ENCODE results near the gene MLLT11. TPM values are rescaled to one million over a fixed set of nuclear protein-coding genes. Genes with fewer than 3 reads are reported as not detected.

MLLT11 gene
- total RNA-seq, 6 donors from 2014 or later, result 0.30 to 1.3 (median 1.1) TPM

GRCh38 chr1:151108331-151108730 lies 48.1 kb downstream of the MLLT11 start:
- ATAC-seq (ENCODE audit: low FRiP score in 2 of 2) (no peak), DNase-seq (no peak)
- Histone ChIP-seq H3K4me1 (no peaks in the 10 kb centered on the region), H3K4me3 (no peak overlapping the region), H3K27ac (no peak overlapping the region), H3K9me3 (no peaks in the 10 kb centered on the region), H3K36me3 (peaks cover 0 to 20% (median 5%) of the 10 kb centered on the region in 4 donors), H3K27me3 (no peaks in the 10 kb centered on the region)
- 93 to 100% methylated on average over 5 of the region's 5 CpGs for WGBS, 2 donors
- TF ChIP-seq POLR2A (IDR thresholded peaks at IDR 0.05) (no peak), POLR2AphosphoS5 (IDR thresholded peaks at IDR 0.05) (no peak), CTCF (IDR thresholded peaks at IDR 0.05) (no peak), EP300 (IDR thresholded peaks at IDR 0.05) (no peak)

GRCh38 chr1:151113877-151114276 lies 53.7 kb downstream of the MLLT11 start:
- no peak overlapping the region for H3K27ac ChIP-seq
- TF ChIP-seq POLR2A (IDR thresholded peaks at IDR 0.05) (no peak), EP300 (IDR thresholded peaks at IDR 0.05) (no peak), POLR2AphosphoS5 (IDR thresholded peaks at IDR 0.05) (no peak), CTCF (IDR thresholded peaks at IDR 0.05) (no peak)
- no peaks in the 10 kb centered on the region for H3K4me1 ChIP-seq
- DNase-seq (no peak), ATAC-seq (ENCODE audit: low FRiP score in 2 of 2) (no peak)
- H3K4me3 ChIP-seq, result no peak overlapping the region
- no peaks in the 10 kb centered on the region for H3K9me3 ChIP-seq
- H3K27me3 ChIP-seq, result no peaks in the 10 kb centered on the region
- WGBS, 2 donors, result 93 to 98% methylated on average over 5 of the region's 5 CpGs
- peaks cover 0 to 20% (median 4%) of the 10 kb centered on the region in 4 donors for H3K36me3 ChIP-seq

Small RNAs within 50 kb of the gene (small RNA-seq; reads per million reads assigned to genes)
- gene RNU6-884P, result 0 reads per million in 4 donors

Other genes with a start within 250 kb of the MLLT11 start
- 10 to 100 TPM; 44.0 to 76.5 (median 53.9) TPM for gene ARNT, start 183.8 kb upstream of the MLLT11 start, total RNA-seq
- gene CTXND2, start 173.3 kb upstream of the MLLT11 start, total RNA-seq, result not detected
- gene SETDB1, start 134.0 kb upstream of the MLLT11 start, total RNA-seq, result 10 to 100 TPM; 26.8 to 88.0 (median 40.3) TPM
- gene CERS2, start 85.6 kb upstream of the MLLT11 start, total RNA-seq, result 100 to 1,000 TPM in 5 of 6 donors, 10 to 100 TPM in 1; 93.2 to 322 (median 204) TPM
- gene ANXA9, start 78.1 kb upstream of the MLLT11 start, total RNA-seq, result 1 to 10 TPM in 4 of 6 donors, under 1 TPM in 1, not detected in 1; 0.67 to 5.2 (median 1.2) TPM
- gene MINDY1, start 53.5 kb upstream of the MLLT11 start, total RNA-seq, result 10 to 100 TPM; 14.5 to 34.3 (median 26.9) TPM
- 10 to 100 TPM; 16.3 to 28.3 (median 21.2) TPM for gene PRUNE1, start 51.9 kb upstream of the MLLT11 start, total RNA-seq
- gene BNIPL, start 23.8 kb upstream of the MLLT11 start, total RNA-seq, result 100 to 1,000 TPM in 1 of 6 donors, 10 to 100 TPM in 2, 1 to 10 TPM in 3; 2.3 to 213 (median 11.7) TPM
- 1 to 10 TPM; 2.6 to 9.4 (median 3.8) TPM for gene C1orf56, start 12.6 kb upstream of the MLLT11 start, total RNA-seq
- 100 to 1,000 TPM in 1 of 6 donors, 10 to 100 TPM in 5; 66.9 to 131 (median 90.5) TPM for gene CDC42SE1, start 775 bp upstream of the MLLT11 start, total RNA-seq
- 10 to 100 TPM in 4 of 6 donors, 1 to 10 TPM in 2; 6.8 to 32.5 (median 13.0) TPM for gene GABPB2, start 10.4 kb downstream of the MLLT11 start, total RNA-seq
- 10 to 100 TPM in 1 of 6 donors, 1 to 10 TPM in 5; 2.1 to 13.6 (median 5.8) TPM for gene SEMA6C, start 86.2 kb downstream of the MLLT11 start, total RNA-seq
- gene TNFAIP8L2, start 96.3 kb downstream of the MLLT11 start, total RNA-seq, result 10 to 100 TPM in 5 of 6 donors, 1 to 10 TPM in 1; 7.4 to 19.1 (median 15.8) TPM
- 10 to 100 TPM in 1 of 6 donors, 1 to 10 TPM in 5; 2.2 to 16.8 (median 6.2) TPM for gene LYSMD1, start 105.5 kb downstream of the MLLT11 start, total RNA-seq
- gene SCNM1, start 105.7 kb downstream of the MLLT11 start, total RNA-seq, result 10 to 100 TPM in 5 of 6 donors, 1 to 10 TPM in 1; 8.9 to 50.3 (median 25.9) TPM
- gene TMOD4, start 115.6 kb downstream of the MLLT11 start, total RNA-seq, result under 1 TPM in 2 of 6 donors, not detected in 4; 0.57 to 0.88 TPM
- 10 to 100 TPM; 19.0 to 54.3 (median 25.5) TPM for gene VPS72, start 129.8 kb downstream of the MLLT11 start, total RNA-seq
- 10 to 100 TPM; 37.2 to 94.3 (median 70.6) TPM for gene PIP5K1A, start 138.2 kb downstream of the MLLT11 start, total RNA-seq
- gene PSMD4, start 194.3 kb downstream of the MLLT11 start, total RNA-seq, result 100 to 1,000 TPM; 102 to 132 (median 119) TPM
- 10 to 100 TPM; 17.4 to 50.3 (median 27.2) TPM for gene ZNF687, start 221.9 kb downstream of the MLLT11 start, total RNA-seq

Measured in upper lobe of left lung (tissue), 6 donors.